HG03571 (cell line): ENCODE results near the gene MNS1.
"Not testable (repeated sequence)": the region's sequence is repeated elsewhere in the genome, so short reads cannot be mapped to it uniquely, and the experiment has no call there.

Source experiments
- ATAC-seq: cut with Tn5 transposase; IDR thresholded peaks from one replicate; pipeline ENCODE4 v1.9.1; 2021; ENCODE audit not compliant: unreplicated experiment

The MNS1 gene

DNA sequence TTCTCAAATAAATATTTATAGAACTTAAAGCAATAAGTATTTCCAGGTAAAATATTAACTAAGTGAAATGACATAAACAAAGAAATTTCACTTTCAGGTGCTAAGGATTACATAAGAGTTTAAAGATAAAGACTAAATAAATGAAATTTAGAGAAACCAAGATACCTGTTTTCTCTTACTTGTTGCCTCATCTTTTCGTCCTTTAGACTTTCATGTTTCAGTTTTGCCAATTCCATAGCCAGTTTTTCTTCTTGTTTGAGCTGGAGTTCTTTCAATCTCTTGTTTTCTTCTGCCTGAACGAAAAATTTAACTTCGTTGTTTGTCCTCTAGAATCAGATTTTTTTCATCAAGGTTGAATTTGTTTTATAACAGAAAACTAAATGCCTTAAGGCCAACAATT lies 8.7 kb downstream of the MNS1 start:
- ATAC-seq = no peak

- ATAC-seq = no peak
Observed at GRCh38 chr15:56454836-56455235, 10.1 kb downstream of the MNS1 start.

DNA sequence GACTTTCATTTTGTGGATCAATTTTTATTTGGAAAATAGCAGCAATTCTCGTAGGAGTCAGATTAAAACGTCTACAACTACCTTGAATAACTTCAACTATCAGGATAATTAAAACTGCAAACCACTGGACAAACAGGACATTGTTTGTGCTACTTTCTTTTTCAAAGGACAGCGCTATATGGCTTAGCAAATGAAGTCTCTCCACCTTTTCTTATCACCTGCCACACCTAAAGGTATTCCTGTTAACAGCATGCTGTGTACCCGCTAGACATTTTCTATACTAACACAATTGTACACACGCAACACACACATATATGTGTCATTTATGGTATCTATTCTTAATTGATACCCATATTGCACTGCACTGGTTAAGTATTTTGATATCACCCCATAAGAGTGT lies 19.2 kb downstream of the MNS1 start:
- no peak for ATAC-seq

DNA sequence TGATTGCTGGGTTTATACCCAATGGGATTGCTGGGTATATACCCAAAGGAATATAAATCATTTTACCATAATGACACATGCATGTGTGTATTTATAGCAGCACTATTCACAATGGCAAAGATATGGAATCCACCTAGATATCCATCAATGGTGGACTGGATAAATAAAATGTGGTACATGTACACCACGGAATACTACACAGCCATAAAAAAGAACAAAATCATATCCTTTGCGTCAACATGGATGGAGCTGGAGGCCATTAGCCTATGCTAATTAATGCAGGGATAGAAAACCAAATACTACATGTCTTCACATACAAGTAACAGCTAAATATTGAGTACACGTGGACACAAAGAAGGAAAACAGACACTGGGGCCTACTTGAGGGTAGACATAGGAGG lies 22.6 kb downstream of the MNS1 start:
- no peak for ATAC-seq

GRCh38 chr15:56440214-56440770 lies 24.6 kb downstream of the MNS1 start:
- no peak for ATAC-seq

- ATAC-seq = no peak
Observed at GRCh38 chr15:56432304-56432703, 32.6 kb downstream of the MNS1 start.

DNA sequence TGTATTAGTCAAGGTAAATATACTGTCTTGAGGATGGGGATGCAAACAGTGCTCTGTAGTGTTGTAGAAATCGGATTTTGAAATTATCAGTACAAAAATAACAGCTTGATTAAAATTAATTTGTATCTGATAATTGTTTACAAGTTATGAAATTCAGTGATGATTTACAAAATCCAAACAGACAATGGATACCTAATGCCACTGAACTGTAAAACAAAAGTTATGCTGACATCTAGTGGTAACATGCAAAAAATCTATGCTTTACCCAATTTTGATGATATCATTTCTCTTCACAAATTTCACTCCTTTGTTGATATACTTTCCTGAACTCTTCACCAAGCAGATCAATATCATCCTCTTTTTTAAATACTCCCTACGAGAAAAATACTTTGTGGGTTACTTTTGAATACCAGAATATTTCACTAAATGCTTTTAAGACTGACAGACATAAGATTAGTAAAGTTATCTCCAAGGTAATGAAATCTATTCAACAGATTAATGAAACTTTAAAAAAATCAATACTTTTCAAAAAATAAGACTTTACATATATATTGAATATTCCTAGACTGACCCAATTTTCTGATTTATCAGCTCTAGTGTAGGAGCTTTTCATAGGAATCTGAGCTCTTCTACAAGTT lies 36.0 kb downstream of the MNS1 start:
- ATAC-seq = no peak

DNA sequence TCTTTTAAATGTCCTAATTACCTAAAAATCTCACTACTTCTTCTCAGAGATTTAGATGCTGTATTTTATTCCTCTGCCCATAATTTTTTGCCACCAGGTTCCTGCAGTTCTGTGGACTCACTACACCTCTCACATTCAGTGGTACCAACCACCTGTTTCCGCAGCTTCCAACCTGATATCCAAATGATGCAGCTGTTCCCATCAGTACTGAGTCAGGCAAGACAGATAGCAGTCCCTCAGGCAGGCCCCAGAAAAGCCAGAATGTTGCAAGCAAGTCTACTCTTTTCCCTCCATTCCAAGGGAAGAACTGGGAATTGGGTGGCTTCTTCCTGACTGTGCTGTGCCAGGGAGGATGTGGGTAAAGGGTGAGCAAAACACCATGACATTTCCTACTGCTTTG lies 39.0 kb downstream of the MNS1 start:
- no peak for ATAC-seq

DNA sequence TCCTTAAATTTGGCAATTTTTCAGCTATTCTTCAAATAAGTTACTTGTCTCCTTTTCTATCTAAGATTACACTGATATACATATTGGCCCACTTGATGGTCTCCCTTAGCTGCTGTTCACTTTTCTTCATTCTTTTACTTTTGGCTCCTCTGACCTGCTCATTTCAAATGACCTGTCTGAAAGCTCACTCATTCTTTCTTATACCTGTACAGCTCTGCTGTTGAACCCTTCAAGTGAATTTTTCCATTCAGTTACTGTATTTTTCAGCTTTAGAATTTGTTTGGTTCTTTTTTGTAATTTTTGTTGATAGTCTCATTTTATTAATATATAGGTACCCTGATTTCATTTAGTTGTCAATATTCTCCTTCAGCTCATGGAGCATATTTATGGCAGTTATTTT lies 39.7 kb downstream of the MNS1 start:
- no peak for ATAC-seq

DNA sequence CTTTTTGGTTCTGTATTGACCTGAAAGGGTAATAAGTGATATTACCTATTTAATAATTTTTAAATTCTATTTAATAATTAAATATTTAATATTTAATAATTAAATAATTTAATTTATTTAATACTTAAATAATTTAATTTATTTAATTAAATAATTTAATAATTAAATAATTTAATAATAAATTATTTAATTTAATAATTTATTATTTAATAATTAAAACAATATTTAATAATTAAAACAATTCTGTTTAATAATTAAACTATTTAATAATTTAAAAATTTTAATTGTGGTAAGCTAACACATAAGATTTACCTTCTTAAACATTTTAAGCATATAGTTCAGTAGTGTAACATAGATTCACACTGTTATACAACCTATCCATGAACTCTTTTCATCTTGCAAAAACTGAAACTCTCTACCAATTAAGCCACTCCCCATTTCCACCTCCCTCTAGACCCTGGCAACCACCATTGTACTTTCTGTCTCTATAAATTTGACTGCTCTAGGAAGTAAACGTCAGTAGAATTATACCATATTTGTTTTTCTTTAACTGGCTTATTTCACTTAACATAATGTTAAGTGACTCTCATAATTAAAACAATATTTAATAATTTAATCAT lies 51.7 kb downstream of the MNS1 start:
- ATAC-seq = not testable (repeated sequence)

DNA sequence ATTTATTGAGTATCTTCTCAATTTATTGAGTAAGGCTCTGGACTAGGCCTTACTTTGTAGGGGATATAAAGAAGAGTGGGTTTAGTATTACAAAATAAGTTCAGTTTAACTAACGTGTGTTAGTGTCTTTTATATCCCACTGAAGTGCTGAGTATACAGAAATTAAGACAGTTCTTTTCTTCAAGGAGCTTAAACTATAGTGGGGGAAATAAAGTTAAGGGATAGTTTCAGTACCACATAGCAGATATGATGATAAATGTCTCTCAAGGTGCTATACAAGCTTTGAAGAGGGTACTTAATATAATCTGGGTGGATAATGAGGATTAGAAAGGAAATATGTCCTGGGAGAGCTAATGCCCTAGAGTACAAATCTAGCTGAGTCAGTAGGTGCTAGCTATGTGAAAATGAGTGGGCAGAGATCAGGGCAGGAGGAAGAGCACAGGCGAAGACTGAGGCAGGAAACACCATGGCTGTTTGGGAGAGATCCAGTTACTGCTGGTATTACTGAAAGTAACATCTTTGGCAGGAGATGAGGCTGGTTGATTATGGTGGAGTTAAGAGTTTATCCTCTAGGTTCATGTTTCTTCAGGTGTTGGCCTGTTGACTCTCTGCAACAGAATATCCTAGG lies 53.7 kb downstream of the MNS1 start:
- ATAC-seq = no peak

DNA sequence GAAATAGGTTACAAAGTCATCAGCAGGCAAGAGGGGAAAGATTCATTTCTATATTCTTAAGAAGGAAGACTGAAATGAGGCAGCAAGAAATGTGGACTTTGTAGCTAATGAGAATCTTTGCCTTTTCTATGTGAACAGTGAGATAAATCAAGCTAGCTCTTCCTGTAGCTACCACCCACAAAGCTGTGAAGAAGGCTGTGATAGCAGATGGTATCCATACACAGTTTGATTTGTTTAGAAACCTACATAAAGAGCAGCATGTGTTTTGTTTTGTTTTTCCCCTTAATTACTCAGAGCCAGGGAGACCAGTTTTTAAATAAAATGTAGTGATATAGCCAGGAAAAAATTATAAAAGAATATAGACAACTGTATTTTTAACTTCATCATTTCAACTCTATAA lies 54.2 kb downstream of the MNS1 start:
- ATAC-seq = no peak

- ATAC-seq = not testable (repeated sequence)
Observed at GRCh38 chr15:56399209-56399608, 65.7 kb downstream of the MNS1 start.

DNA sequence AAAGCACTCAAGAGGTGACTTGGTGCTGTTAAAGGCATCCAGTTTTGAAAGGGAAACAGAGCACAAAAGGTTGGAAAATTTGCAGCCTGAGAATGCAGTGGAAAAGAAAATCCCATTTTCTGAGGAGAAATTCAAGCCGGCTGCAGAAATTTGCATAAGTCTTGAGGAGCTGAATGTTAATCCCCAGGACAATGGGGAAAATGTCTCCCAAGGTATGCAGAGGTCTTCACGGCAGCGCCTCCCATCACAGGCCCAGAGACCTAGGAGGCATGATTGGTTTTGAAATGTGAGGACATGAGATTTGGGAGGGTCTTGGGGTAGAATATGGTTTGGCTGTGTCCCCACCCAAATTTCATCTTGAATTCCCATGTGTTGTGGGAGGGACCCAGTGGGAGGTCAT lies 67.6 kb downstream of the MNS1 start:
- not testable (repeated sequence) for ATAC-seq

DNA sequence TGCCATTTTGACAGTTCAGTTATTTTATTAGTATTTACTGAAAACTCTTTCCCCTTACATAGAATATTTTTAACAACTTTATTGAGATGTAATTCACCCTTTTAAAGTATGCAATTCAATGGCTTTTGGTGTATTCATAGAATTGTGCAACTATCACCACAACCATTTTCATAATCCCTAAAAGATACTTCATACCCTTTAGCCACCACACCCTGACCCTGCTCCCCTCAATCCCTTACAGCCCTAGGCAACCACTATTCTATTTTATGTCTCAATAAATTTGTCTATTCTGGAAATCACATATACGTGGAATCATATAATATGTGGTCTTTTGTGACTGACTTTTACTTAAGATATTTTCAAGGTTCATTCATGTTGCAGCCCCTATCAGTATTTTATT lies 70.0 kb downstream of the MNS1 start:
- ATAC-seq = no peak

GRCh38 chr15:56393277-56393676 lies 71.7 kb downstream of the MNS1 start:
- ATAC-seq = no peak

DNA sequence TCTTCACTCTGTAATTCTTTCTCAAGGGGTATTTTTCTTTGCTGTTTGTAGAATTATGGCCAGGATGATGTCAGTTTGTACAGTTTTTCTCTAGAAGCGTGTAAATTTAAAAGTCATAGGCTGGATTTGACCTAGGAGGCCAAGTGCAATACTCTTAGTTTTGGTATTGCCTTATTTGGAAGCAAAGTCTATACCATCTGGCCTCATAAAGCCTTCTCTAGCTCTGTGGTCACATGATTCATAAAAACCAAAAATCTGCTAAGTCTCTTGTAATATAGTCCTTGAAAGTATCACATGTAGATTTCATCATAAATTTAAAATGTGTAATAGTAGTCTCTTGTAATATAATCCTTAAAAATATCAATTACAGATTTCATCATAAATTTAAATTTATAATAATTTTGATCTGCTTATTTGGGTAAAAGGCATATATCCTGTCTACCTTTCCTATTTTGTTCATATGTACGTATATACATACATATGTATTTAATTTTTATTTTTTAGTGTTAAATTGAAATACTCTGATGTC lies 74.1 kb downstream of the MNS1 start:
- ATAC-seq = no peak

DNA sequence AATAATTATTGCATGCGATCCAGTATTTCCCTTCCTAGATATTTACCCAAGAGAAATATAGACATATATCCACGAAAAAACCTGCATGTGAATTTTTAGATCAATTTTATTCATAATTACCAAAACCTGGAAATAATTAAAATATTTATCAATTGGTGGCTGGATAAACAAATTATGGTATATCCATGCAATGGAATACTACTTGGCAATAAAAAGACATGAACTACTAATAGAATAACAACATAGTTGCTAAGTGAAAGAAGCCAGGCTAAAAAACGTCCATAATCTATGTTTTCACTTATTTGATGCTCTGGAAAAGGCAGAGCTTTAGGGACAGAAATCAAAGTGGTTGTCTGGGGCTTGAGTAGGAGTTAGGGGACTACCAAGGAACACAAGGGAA lies 79.0 kb downstream of the MNS1 start:
- ATAC-seq = no peak

DNA sequence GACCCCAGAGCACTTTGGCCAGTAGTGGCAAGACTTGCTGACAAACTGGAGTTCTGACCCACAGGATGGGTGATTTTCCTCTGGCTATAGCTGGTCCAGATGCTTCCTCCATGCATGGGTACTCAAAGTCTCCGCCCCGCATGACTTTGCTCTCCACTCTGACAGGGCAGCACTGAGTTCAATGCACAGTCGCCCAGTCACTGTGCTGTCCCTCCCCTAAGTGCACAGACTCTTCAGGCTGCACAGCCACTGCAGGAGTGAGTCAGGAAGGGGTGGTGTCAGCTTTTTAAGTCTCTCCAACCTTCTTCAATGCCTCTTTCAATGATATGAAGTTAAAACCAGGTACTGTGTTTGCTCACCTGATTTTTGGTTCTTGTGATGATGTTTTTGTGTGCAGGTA lies 81.9 kb downstream of the MNS1 start:
- no peak for ATAC-seq
